Esophagus muscularis mucosa (tissue), 2 donors: ENCODE measurements around the gene MAP2.

Experiments used
- POLR2A ChIP-seq: fragments of 450-650 bp; IDR thresholded peaks from one replicate; pipeline ENCODE4 v1.6.1; 2017; ENCODE audit warnings: antibody characterized with exemption, moderate library complexity, mild to moderate bottlenecking, low read depth
- POLR2AphosphoS5 ChIP-seq, 2 donors: sonication (generic); formaldehyde crosslinking; IDR thresholded peaks; one replicate each; pipeline ENCODE4 v1.6.1; 2017; ENCODE audit warnings: antibody characterized with exemption in 2 of 2

DNA sequence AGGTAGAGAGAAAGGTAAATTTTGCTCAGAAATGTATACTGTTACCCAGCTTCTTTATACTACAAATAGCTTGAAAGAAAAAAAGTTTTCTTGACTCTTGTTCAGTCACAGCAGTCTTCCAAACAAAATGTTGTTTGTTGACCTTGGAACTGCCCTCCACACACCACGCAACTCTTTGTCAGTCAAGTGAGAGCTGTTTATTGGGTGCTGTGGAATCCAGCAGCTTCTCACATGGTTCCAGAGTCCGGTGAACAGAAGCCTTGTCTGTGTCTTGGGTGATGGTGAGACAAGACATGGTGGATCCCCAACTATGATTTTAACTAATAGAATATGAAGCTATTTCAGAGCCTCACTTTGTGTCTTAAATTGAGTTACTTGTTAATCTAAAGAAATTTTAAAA lies 112.5 kb downstream of the MAP2 start:
- TF ChIP-seq POLR2AphosphoS5 (IDR thresholded peaks at IDR 0.05) (no peak), POLR2A (no peak)
